ENCODE measurements around the gene CTDSPL.
A peak's percentile ranks its signal among the peaks of the same experiment; 100 is the strongest.

The CTDSPL gene

GRCh38 chr3:37913522-37913921 lies 51.8 kb downstream of the CTDSPL start:
- DNase-seq (ENCODE audit: low spot score), result no peak

GRCh38 chr3:37916685-37917084 lies 55.0 kb downstream of the CTDSPL start:
- no peak for DNase-seq (ENCODE audit: low spot score)

GRCh38 chr3:37918627-37919026 lies 56.9 kb downstream of the CTDSPL start:
- no peak for DNase-seq (ENCODE audit: low spot score)

DNA sequence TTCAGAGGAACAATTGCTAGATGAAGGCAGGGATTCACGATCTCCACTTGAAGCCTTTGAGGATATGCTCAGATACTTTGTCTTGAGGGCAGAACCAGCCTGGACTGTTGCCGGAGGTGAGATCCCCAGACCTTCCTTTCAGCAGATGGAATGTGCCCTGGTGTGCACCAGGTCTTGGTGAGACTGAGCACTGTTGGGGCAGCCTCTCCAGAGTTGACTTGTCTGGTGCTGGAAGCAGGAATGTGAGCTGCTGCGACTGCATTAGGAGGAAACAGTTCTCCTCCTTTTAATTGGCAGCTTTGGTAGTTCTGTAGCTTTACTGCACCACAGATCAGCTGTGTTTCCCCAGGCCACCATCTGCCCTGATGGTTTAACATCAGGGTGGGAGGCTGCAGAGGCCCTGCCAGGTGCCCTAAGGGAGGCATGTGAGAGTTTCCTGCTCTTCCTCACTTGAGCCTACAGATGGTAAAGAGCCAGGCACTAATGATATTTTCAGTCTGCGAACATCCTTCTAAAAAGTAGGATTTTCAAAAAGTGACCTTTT lies 58.5 kb downstream of the CTDSPL start:
- DNase-seq (ENCODE audit: low spot score), result no peak

GRCh38 chr3:37921025-37921424 lies 59.3 kb downstream of the CTDSPL start:
- DNase-seq (ENCODE audit: low spot score), result no peak

DNA sequence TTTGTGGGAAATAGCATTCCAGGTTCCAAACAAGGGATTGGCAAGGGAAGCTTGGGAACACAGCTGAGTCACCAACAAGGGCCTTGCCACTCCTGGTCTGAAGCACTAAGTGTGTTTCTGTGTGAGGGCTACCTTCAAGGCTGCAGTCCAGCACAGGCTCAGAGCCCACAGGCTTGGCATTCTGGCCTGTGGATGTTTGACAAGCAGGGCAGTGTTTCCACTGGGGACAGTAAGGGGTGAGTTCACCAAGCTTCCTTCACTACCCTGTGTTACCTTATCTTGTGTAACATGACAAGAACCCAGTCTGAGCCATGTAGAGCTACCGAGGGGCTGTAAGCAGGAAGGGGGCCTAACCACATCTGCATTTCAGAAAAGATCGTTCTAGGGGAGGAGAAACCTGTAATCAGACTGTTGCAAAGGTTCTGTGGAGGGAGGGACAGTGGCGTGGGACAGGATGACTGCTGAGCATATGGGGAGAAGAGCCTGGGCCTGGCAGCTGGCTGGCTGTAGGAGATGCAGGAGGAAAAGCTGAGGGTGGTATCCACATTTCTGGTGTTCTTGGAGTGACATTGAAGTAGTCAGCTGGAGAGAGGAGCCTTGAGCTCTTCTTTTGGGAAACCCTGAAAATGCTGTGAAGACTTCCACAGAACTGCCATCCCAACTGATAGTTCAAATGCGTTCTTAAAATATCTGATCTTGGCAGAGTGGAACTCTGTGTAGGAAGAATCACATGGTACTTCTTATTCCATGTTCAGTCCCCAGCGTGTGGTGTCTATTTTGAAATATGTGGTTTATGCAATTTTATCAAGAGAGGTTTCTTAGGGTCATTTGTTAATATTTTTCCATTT lies 61.3 kb downstream of the CTDSPL start:
- peak; percentile 74 for DNase-seq (ENCODE audit: low spot score)

GRCh38 chr3:37923569-37924040 lies 61.9 kb downstream of the CTDSPL start:
- no peak for DNase-seq (ENCODE audit: low spot score)

DNA sequence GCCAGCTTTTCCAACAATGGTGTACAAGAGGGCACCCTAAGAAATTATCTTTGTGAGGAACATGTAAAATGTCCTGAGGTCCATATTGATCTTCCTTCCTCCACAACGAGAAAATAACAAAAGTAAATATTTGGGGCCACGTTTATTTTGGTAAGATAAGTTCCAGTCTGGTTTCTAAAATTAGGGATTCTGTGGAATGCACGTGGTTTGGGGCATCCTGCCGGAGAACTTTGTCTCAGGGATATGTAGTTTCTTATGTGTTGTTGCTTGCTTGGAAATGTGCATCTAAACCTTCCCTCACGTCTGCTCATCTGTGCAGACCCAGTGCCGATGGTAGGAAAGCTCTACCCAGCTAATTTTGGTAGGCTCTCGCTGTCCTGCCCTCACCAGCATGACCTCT lies 62.8 kb downstream of the CTDSPL start:
- DNase-seq (ENCODE audit: low spot score), result no peak

DNA sequence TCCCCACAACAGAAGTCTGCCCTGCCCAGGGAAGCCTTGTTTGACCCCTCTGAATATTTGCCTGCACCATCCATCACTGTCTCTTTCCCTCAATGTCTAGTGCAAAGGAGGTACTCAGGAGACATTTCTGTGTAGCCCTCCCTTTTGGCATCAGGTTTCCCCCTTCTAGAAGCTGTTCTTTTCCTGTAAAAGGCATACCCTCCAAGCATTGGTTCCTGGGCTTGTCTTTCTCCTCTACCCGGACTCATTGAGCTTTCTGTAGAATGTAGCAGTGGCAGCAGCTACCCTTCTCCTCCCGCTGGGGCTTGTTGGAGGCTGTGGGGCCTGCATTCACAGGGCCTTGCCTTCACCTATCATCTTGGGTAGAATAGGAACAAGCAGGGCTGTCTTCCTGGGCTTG lies 63.5 kb downstream of the CTDSPL start:
- DNase-seq (ENCODE audit: low spot score), result no peak

- DNase-seq (ENCODE audit: low spot score), result no peak
These were observed 64.9 kb downstream of the CTDSPL start for GRCh38 chr3:37926611-37927010.

DNA sequence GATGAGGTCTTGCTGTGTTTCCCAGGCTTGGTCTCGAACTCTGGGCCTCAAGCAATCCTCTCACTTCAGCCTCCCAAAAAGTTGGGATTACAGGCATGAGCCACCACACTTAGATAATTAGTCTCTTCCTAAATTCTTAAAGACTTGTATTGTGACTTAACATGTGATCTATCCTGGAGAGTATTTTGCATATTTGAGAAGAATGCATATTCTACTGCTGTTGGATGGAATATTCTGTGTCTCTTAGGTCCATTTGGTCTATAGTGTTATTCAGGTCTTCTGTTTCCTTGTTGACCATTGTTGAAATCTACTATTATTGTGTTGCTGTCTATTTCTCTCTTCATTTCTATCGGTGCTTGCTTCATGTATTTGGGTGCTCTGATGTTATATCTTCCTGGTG lies 68.8 kb downstream of the CTDSPL start:
- DNase-seq (ENCODE audit: low spot score), result no peak

DNA sequence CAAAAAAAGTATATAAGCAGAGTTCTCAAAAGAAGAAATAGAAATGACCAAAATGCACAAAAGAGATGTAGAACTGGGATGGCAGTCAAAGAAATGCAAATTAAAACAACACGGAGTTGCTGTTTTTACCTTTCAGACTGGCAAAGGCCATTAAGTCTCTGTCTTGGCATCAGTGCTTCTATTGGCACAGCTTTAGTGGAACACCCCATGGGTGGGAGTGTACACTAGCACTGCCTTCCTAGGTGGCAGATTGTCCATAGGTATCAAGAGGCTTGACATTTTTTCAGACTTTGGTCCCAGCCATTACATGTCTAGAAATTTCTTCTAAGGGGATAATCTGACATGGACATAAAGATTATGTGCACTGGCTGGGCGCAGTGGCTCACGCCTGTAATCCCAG lies 70.8 kb downstream of the CTDSPL start:
- no peak for DNase-seq (ENCODE audit: low spot score)

DNA sequence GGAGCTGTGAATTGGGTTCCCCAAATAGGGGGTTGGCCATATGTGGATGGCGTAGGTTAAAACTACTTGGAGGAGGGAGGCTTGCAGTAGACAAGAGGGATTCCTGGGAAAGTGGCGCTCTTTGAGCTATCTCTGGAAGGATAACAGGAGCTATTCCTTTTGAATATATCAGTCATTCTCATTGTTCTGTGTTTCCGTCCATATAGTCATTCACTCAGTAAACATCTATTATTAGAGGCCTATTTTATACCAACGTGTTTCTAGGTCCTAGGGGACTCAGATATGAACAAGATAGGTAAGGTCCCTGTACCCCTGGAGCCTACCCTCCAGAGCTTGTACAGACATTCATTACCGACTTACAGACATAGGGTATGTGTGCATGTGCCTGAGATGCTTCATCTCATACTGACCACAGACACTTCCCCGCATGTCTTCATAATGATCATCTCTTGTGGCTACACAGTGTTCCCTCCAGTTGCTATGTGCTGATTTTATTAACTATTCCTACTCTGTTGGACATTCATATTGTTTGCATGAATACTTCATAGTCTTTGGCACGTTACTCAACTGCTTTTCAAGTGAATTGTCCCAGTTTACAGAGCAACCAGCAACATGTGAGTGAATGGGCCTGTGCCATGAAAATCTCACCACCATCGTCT lies 73.1 kb downstream of the CTDSPL start:
- no peak for DNase-seq (ENCODE audit: low spot score)

GRCh38 chr3:37935290-37935668 lies 73.6 kb downstream of the CTDSPL start:
- DNase-seq (ENCODE audit: low spot score), result no peak

DNA sequence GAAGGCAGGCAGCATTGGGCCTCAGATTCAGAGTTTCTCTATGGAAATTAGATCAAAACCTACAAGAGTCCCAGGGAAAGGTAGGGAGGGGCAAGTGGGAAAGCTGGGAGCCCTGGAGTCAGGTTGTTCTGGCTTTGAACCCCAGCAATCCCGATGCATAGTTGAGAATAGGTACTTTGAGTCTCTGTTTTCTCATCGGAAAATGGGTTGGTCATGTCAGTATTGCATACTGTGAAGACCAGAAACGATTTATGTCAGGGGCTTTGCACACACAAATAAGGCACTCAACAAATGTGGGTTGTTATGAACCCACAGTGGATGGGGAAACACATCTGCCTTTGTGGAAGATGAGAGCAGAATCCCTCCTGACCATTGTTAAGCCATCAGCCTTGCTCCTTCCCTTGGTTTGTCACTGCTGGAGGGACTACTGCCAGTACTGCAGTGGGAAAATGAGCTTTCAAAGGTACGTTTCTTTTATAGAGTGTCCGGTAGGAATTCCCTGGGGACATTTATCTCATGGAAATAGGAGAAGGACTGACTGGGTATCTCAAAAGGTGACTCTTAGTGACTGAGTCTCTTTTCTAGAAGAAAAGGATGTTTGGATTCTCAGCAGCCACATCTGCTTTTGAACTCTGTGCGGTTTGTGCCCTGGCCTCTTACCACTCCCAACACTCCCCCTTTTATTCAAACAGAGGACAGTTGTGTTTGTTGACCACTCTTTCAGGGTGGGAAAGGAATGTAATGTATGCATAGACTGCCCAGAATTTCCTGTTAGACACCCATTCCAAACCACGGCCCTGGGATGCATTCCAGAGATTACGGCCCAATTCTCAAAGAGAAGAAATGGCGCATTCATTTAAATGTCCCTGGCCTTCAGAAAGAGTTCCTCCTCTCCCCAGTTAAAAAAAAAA lies 74.3 kb downstream of the CTDSPL start:
- peak; percentile 89 for DNase-seq (ENCODE audit: low spot score)

DNA sequence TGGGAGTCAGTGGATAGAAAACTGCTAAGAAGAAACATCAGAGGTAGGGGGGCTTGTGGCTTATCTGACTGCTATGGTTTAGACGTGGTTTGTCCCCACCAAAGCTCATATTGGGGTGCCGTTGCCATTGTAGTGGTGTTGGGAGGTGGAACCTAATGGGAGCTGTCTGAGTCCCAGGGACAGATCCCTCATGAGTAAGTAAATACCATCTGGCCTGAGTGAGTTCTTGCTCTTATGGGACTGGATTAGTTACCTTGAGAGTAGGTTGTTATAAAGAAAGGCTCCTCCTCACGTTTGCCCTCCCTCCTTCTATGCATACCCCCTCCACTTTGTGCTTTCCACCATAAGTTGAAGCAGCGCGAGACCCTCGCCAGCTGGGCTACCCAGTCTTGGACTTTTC lies 75.5 kb downstream of the CTDSPL start:
- DNase-seq (ENCODE audit: low spot score), result no peak

DNA sequence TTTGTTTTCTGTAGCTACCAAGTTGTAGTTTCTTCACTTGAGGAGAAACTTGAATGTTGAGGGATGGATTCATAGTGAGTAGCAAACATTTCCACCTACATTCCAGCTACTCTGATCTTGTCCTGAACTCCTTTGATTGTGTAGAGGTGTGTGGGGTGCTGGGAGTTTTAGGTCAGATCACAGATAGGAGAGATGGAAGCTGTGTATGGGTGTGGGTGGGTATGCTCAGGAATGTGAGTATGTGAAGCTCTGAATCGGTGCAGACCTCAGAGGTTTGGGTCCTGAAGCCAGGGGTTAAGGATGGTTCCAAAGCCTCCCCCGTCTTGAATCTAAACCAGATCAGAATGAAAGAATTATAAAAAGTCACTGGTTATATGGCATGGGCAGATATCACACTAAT lies 76.3 kb downstream of the CTDSPL start:
- no peak for DNase-seq (ENCODE audit: low spot score)

DNA sequence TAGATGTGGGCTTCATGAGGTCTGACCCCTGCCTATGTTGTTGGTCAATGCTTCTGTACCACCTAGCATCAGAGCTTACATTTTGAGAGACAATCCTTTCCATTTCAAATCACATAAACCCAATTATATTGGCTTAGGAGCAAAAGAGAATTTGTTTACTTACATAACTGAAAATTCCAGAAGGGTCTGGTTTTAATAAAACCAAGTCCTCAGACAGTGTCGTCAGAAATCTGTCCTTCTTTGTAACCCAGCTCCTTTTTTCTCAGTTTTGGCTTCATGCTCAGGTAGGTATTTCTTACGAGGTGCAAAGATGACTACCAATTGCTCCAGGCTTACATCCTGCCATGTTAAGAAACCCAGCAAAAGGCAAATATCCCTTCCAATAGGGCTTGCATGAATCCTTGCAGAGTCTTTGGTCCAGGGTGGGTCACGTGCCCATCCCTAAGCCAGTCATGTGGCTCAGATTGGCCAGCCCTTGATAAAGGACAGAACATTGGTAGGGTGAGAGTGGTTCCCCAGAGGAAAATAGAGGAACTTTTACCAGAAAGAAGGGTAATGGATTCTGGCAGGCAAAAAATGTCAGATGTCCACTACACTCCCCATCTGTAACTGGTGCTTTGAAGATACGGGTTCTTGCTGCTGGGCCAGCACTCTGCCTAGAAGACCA lies 78.7 kb downstream of the CTDSPL start:
- no peak for DNase-seq (ENCODE audit: low spot score)

GRCh38 chr3:37941608-37942508 lies 80.2 kb downstream of the CTDSPL start:
- DNase-seq (ENCODE audit: low spot score), result no peak

- DNase-seq (ENCODE audit: low spot score), result no peak
These were observed 81.0 kb downstream of the CTDSPL start for GRCh38 chr3:37942646-37943045.

DNA sequence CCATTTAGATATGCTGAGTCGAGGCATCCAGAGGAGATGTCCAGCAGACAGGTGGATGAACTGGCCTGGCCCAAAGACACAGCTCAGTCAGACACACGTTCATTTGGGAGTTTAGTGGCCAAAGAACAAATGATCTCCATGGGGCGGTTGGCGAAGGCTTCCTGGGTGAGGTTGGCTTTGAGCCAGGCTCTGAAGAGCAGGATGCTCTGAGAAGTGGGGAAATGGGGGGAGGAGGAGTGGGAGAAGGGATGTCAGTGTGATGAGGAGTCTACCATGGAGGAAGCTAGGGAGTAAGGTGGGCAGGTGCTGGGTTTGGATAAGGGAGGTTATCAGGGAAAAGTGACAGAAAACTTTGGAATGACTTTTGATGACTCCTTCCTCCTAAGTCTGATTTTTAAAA lies 81.4 kb downstream of the CTDSPL start:
- DNase-seq (ENCODE audit: low spot score), result no peak
